GM23338 (cell line): ENCODE data around the gene PCBP4.

Source experiments
- CREB1 ChIP-seq: fragments of 250-450 bp; sonication (Bioruptor Pico); IDR thresholded peaks from 2 replicates; pipeline ENCODE4 v1.5.0; 2020; ENCODE audit warnings: low read depth, mild to moderate bottlenecking, moderate library complexity
- CTCF ChIP-seq, 2 experiments: fragments of 200-600 bp in 1 of 2; sonication (generic) in 1 of 2; conservative IDR thresholded peaks; 2 replicates each; pipeline versions ENCODE4 v1.5.1 to v1.6.1; 2016 to 2017; ENCODE audit warnings: antibody characterized with exemption in 2 of 2, low read depth in 2 of 2, mild to moderate bottlenecking in 2 of 2, moderate library complexity in 1 of 2
- EZH2 ChIP-seq: fragments of 200-600 bp; sonication (generic); IDR thresholded peaks from one replicate; pipeline ENCODE4 v1.8.0; 2017; ENCODE audit warnings: antibody characterized with exemption, mild to moderate bottlenecking, low read depth; ENCODE audit not compliant: unreplicated experiment
- EZH2phosphoT487 ChIP-seq: fragments of 200-600 bp; sonication (generic); IDR thresholded peaks from one replicate; pipeline ENCODE4 v1.8.1; 2018; ENCODE audit warnings: antibody characterized with exemption; ENCODE audit not compliant: unreplicated experiment
- JUNB ChIP-seq: IDR thresholded peaks from one replicate; pipeline ENCODE4 v1.6.1; 2016; ENCODE audit warnings: antibody characterized with exemption; ENCODE audit not compliant: unreplicated experiment
- POLR2AphosphoS5 ChIP-seq: IDR thresholded peaks from 2 replicates; pipeline ENCODE4 v1.6.1; 2016; ENCODE audit warnings: antibody characterized with exemption, low read depth
- ZNF114 ChIP-seq: fragments of 250-450 bp; sonication (Bioruptor Pico); IDR thresholded peaks from 2 replicates; pipeline ENCODE4 v1.5.0; 2020; ENCODE audit warnings: mild to moderate bottlenecking, moderate library complexity
- ZNF331 ChIP-seq: fragments of 250-450 bp; sonication (Bioruptor Pico); IDR thresholded peaks from 2 replicates; pipeline ENCODE4 v1.5.0; 2020; ENCODE audit warnings: low read depth, mild to moderate bottlenecking, moderate library complexity
- TF ChIP-seq, protein P1 (sequence below): IDR thresholded peaks from one replicate; pipeline ENCODE4 v1.6.1; 2018; ENCODE audit warnings: antibody characterized with exemption; ENCODE audit not compliant: unreplicated experiment
- TF ChIP-seq, protein P2 (sequence below): IDR thresholded peaks from 2 replicates; pipeline ENCODE4 v1.6.1; 2016; ENCODE audit warnings: antibody characterized with exemption

- TF ChIP-seq EZH2 (no peak), CTCF (conservative IDR thresholded peaks at IDR 0.05; ENCODE audit: low read depth in 2 of 2) (no peak), POLR2AphosphoS5 (no peak), EZH2phosphoT487 (no peak), ZNF114 (no peak), CREB1 (CRISPR knock-in tag) (no peak), ZNF331 (CRISPR knock-in tag) (no peak), JUNB (no peak)
- TF ChIP-seq, protein P1, sequence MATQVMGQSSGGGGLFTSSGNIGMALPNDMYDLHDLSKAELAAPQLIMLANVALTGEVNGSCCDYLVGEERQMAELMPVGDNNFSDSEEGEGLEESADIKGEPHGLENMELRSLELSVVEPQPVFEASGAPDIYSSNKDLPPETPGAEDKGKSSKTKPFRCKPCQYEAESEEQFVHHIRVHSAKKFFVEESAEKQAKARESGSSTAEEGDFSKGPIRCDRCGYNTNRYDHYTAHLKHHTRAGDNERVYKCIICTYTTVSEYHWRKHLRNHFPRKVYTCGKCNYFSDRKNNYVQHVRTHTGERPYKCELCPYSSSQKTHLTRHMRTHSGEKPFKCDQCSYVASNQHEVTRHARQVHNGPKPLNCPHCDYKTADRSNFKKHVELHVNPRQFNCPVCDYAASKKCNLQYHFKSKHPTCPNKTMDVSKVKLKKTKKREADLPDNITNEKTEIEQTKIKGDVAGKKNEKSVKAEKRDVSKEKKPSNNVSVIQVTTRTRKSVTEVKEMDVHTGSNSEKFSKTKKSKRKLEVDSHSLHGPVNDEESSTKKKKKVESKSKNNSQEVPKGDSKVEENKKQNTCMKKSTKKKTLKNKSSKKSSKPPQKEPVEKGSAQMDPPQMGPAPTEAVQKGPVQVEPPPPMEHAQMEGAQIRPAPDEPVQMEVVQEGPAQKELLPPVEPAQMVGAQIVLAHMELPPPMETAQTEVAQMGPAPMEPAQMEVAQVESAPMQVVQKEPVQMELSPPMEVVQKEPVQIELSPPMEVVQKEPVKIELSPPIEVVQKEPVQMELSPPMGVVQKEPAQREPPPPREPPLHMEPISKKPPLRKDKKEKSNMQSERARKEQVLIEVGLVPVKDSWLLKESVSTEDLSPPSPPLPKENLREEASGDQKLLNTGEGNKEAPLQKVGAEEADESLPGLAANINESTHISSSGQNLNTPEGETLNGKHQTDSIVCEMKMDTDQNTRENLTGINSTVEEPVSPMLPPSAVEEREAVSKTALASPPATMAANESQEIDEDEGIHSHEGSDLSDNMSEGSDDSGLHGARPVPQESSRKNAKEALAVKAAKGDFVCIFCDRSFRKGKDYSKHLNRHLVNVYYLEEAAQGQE, result no peak
- TF ChIP-seq, protein P2, sequence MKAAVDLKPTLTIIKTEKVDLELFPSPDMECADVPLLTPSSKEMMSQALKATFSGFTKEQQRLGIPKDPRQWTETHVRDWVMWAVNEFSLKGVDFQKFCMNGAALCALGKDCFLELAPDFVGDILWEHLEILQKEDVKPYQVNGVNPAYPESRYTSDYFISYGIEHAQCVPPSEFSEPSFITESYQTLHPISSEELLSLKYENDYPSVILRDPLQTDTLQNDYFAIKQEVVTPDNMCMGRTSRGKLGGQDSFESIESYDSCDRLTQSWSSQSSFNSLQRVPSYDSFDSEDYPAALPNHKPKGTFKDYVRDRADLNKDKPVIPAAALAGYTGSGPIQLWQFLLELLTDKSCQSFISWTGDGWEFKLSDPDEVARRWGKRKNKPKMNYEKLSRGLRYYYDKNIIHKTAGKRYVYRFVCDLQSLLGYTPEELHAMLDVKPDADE, result no peak
Measured at GRCh38 chr3:51980253-51980652, 13.0 kb upstream of the PCBP4 start.
